ENCODE measurements around the gene GALNTL6. TPM values are rescaled to one million over a fixed set of nuclear protein-coding genes. Genes with fewer than 3 reads are reported as not detected.
A peak's percentile ranks its signal among the peaks of the same experiment; 100 is the strongest.
"Not testable (repeated sequence)": the region's sequence is repeated elsewhere in the genome, so short reads cannot be mapped to it uniquely, and the experiment has no call there.

Gene GALNTL6
- total RNA-seq, 1 experiment from 2014 or later, result not detected

DNA sequence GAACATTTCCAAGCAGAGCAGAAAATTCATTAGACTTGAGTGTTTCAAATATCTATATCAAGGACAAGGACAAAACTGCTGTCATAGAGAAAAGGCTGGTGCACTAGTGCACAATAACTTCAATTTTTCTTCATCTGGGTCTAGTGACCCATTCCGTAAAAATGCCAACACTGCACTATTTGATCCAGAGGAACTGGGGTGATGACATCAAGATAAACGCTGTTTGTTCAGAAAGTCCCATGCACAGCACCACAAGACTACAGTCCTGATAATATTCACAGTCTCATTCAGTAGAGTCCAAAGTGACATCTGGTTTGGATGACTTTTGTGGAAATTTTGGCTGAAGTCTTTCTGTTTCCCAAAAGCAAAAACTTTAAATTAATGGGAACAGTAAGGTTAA is 1051.9 kb downstream of the GALNTL6 start:
- DNase-seq (ENCODE audit: low spot score), result no peak

DNA sequence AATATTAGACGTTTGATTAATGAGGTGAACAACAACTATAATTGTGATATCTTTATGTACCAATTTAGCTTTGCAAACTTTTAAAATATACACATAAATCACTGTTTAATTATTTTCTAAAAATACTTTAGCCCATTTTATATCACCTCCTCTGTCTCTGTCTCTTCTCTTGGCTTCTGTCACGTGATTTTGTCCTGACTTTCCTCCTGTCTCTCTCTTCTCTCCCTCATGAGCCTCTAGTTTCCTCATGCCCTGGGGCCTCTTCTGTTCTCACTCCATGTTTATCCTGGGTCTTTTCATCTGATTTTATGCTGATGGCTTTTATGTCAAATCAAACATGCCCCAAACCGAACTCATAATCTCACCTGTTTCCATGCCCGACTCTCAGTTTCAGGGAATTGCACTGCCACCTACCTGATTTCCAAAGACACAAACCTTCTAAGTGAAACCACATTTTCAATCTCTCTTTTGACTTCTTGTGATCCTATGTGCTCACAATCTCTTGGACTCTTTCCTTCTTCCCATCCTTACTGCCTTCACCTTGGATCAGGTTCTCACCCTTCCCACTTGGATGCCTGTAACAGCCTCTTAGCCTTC is 1052.4 kb downstream of the GALNTL6 start:
- no peak for DNase-seq (ENCODE audit: low spot score)

DNA sequence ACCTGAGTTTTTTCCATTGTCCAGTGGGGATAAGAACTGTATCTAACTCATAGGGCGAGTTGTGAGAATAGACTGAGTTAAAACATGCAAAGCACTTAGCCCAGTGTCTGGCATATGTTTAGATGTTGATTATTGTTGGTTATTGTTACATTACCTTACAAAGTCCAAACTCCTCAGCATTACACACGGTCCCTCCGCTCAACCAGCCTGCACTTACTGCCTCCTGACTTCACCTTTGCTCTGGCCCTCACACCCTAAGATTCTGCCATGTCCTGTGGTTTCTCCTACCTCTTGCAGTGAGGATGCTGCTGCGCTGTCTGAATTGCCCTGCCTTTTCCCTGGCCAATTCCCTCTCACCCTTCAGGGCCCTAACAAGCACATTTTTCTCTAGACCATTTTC is 1053.2 kb downstream of the GALNTL6 start:
- no peak for DNase-seq (ENCODE audit: low spot score)

DNA sequence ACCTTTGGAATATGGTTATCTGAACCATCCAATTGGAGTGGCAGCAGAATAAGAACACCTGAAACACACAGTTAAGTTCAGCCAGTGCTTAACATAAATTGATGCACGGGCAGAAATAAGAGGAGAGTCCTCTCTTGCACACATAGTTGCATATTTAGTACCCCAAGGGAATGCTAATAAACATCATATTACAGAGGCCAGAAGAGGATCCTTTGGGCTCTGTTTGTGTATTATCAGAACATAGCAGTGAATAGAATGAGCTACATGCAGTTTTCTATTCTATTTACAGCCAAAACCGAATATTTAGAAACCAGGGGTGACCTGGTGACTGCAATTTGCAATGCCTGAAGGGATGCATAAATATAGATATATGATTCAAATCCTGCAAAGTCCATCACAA is 1054.6 kb downstream of the GALNTL6 start:
- no peak for DNase-seq (ENCODE audit: low spot score)

DNA sequence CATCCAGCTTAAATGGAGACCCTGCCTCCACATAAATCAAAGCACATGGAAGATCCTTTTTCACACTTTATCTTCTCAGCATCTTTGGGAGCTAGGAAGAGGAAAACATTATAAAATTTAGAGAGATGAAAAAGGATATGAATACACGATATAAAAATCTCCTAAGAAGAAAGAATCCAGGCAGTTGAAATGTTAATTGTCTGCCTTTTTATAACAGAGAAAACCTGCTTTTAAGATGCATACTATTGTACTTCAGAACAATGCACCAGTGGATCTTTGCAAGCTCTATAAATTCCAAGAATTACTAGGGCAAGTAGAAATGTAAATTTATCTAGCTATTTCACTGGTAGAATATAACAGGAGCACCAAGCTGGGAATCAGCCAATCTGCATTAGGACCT is 1055.1 kb downstream of the GALNTL6 start:
- no peak for DNase-seq (ENCODE audit: low spot score)

DNA sequence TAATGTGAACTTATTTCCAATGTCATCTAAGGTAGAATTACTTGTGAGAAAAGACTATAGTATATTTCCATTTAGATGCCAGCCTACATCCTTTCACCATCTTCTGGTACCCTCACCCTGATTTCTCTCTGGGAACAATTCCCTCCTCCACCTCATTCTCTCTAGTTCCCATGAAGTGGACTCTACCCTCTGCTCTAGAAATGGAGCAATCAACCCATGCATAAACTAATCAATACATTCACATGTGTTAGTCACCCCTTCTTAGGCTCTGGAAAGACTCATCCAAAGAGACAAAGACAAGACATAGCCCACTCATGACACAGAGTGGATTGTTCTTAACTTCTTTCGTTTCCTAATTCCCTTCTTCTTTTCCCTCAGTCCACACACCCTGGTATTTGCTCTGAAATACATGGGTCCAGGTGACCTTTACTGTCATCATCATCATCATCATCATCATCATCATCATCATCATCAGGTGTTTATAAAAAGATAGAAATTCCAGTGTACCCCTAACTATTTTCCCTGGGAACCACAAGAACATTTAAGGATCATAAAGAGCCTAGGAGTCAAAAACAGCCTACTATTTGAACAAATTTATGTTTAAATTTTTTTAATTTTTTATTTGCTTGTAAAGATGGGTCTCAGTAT is 1056.5 kb downstream of the GALNTL6 start:
- DNase-seq (ENCODE audit: low spot score), result no peak

DNA sequence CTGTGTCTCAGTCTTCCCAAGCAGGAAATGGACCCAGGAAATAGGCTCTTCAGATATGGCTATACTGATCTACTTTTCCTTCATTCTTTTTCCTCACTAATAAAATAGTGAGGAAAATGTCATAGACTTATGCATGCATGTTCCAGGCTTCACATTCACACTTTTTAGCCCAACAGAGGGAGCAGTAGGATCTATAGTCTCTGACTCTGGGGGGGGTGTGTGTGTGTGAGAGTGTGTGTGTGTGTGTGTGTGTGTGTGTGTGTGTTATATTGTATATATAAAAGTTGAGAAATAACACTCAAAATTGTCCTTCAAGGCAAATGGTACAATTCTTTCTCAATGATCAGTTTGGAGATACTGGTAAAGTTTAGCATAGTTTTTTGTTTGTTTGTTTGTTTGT is 1058.2 kb downstream of the GALNTL6 start:
- DNase-seq (ENCODE audit: low spot score), result no peak

DNA sequence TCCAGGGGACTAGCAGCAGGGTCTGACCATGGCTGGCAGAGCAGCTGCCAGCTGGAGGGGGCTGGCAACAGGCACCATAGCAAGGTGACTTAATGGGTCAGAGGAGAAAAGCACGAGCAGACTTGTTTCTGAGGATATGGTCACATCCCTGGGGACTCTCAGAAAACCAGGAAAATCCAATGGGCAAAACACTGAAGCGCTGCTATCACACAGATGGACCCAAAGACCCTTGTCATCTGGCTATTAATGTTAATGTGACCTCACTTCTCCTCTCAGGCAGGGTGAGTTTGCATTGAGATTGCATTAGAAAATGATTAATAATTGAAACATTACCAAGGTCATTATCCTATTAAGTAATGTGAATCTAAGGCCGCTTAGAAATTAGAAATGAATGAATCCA is 1061.7 kb downstream of the GALNTL6 start:
- no peak for DNase-seq (ENCODE audit: low spot score)

DNA sequence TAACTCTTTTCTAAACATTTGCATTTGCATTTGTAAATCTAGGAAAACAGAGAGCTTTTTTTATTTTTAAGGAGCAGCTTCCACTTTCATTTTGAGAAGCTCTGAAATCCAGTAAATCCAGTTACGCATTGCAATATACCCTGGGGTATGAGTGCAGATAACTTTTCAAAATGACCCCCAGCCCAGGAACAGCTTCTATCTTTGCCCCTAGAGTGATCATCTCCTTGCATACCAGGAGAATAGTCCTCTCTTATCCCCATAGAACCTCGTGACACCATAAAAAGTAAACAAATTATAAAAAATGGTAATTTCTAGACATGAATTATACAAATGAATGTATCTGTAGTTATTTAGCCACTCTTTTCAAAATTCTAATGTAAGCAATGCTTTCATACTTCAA is 1063.2 kb downstream of the GALNTL6 start:
- no peak for DNase-seq (ENCODE audit: low spot score)

DNA sequence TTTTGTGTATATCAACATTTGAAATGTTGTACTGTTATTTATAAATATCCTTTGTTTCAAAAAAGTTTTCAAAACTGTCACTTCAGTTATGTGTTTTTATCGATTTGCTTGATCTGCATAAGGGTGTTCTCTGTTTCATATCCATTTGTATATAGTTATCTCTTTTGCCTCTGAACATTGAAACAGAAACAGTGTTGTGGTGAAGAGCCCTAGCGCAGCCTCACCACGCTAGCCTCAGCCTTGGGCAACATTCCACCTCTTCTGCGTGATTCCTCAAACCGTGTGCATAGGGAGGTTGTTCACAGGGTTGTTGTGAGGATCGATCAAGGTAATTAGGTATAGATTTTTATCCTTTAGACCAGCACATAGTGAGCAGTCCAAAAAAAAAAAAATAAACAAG is 1068.4 kb downstream of the GALNTL6 start:
- DNase-seq (ENCODE audit: low spot score), result no peak

DNA sequence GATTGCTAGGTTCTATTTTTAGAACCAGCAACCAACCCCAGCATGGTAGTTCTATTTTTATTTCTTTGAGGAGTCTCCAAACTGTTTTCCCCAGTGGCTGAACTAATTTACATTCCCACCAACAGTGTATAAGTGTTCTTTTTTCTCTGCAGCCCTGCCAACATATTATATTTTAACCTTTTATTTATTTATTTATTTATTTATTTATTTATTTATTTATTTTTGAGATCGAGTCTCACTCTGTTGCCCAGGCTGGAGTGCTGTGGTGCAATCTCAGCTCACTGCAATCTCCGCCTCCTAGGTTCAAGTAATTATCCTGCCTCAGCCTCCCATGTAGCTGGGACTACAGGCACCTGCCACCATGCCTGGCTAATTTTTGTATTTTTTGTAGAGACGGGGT is 1074.2 kb downstream of the GALNTL6 start:
- not testable (repeated sequence) for DNase-seq (ENCODE audit: low spot score)

DNA sequence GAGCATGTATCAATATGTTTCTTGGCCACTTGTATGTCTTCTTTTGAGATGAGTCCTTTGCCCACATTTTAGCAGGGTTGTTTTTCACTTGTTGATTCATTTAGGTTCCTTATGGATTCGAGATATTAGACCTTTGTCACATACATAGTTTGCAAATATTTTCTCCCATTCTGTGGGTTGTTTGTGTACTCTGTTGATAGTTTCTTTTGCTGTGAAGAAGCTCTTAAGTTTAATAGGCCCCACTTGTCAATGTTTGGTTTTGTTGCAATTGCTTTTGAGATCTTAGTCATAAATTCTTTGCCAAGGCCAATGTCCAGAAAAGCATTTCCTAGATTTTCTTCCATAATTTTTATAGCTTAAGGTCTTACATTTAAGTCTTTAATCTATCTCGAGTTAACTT is 1074.8 kb downstream of the GALNTL6 start:
- no peak for DNase-seq (ENCODE audit: low spot score)

DNA sequence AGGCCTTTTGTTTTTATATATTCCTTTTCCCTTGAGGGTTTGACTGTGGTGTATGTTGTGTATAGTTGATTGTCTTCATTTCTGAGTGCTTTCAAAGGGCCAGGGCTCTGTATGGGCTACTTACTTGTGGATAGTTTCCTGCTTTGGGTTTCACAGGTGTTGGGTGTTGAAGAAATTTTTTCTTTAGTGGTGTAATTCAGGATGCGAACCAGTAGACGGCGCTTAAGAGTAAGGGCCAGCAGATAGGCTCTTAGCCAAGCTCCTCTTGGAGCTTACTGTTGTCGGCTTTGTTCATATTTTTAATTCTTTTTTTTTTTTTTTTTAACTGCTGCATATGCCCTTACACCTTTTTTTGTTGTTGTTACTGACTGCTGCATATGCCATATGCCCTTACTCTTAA is 1079.1 kb downstream of the GALNTL6 start:
- DNase-seq (ENCODE audit: low spot score), result peak; percentile 8

DNA sequence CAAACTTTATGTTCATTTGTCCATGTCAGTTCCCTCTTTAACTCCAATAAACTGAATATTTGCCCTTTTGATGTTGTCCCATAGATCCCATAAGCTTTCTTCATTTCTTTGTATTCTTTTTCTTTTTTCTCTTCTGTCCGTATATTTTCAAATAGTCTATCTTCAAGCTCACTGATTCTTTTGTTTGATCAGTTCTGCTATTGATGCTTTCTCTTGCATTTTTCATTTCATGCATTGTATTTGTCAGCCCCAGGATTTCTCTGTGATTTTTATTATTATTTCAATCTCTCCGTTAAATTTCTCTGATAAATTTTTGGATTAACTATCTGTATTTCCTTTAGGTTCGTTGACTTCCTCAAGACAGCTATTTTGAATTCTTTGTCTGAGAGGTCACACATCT is 1082.5 kb downstream of the GALNTL6 start:
- DNase-seq (ENCODE audit: low spot score), result no peak

DNA sequence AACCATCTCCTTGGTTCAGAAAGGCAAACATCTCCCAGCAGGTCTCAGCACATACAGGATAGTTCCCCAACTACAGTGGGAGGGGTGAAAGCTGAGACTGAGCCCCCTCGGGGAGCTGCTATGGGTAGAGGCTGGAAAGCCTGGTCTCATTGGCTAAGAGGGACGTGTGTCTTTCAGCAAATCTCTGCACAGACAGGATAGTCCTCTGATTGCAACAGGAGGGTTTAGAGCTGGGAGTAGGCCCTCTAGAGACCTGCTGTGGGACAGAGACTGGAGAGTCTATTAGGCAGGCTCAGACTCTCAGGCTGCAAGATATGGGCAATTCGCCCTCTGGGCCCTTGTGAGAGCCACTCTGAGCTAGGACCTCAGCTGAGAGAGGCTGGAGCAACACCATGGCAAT is 1083.8 kb downstream of the GALNTL6 start:
- no peak for DNase-seq (ENCODE audit: low spot score)

DNA sequence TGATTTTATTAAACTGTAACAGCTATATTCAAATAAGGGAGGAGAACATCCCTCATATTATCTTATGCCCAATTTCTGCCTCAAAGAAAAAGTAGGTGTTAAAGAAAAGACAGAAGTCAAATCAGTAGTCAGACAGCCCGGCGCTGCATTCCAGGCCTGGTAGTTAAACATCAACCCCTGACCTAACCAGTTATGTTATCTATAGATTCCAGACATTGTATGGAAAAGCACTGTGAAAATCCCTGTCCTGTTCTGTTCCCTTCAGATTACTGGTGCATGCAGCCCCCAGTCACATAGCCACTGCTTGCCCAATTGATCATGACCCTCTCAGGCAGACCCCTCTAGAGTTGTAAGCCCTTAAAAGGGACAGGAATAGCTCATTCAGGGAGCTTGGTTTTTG is 1085.5 kb downstream of the GALNTL6 start:
- DNase-seq (ENCODE audit: low spot score), result peak; percentile 12

DNA sequence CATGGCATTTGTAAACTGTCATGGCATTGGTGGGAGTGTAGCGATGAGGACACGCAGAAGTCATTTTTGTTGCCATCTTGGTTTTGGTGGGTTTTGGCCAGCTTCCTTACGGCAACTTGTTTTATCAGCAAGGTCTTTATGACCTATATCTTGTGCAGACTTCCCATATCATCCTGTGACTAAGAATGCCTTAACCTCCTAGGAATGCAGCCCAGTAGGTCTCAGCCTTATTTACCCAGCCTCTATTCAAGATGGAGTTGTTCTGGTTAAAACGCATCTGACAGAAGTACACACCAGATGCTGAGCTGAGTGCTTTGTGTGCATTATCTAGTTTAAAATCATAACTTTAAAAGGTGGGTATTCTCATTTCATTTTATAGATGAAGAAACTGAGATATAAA is 1086.7 kb downstream of the GALNTL6 start:
- no peak for DNase-seq (ENCODE audit: low spot score)

DNA sequence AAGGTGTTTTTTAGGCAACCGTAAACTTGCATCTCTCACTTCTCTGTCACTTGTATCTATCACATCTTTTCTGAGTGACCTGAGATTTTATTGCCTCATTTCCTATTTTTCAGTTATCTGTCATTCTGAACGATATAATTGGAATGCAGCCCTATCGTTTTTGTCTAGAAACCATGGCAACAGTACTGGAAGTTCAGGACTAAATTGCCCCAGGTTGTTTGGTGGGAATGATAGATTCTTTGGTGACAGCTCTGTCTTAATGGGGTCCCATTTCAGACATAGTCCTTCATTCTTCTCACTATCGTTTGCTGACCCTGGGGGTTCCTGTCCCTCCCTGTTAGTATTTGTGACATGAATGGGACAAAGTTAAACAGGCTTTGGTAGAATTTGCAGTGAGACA is 1087.7 kb downstream of the GALNTL6 start:
- no peak for DNase-seq (ENCODE audit: low spot score)

DNA sequence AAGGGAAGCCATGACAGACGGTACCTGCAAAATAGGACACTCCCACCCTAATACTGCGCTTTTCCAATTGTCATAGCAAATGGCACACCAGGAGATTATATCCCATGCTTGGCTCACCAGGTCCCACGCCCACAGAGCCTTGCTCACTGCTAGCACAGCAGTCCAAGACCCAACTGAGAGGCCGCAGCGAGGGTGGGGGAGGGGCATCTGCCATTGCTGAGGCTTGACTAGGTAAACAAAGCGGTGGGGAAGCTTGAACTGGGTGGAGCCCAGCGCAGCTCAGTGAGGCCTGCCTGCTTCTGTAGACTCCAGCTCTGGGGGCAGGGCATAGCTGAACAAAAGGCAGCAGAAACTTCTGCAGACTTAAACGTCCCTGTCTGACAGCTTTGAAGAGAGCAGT is 1099.3 kb downstream of the GALNTL6 start:
- not testable (repeated sequence) for DNase-seq (ENCODE audit: low spot score)

DNA sequence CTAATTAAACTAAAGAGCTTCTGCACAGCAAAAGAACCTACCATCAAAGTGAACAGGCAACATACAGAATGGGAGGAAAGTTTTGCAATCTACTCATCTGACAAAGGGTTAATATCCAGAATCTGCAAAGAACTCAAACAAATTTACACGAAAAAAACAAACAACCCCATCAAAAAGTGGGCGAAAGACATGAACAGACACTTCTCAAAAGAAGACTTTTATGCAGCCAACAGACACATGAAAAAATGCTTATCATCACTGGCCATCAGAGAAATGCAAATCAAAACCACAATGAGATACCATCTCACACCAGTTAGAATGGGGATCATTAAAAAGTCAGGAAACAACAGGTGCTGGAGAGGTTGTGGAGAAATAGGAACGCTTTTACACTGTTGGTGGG is 1104.2 kb downstream of the GALNTL6 start:
- not testable (repeated sequence) for DNase-seq (ENCODE audit: low spot score)

DNA sequence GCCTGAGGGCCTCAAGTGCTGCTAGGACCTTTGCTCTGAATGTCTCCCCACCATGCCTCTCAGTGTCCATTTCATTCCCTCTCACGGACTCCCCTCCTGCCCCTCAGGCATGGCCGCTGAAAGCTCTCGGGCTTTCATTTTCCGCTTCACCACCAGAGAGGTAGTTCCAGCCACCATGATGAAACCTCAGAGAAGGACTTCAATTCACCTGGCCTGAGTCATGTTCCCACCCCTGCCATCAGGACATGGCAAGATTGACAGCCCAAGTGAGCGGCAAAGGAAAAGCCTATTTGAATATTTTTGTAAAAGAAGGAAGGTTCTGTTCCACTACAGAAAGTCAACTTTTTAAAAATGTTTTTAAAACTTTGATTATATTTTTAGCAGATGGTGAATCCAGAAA is 1106.1 kb downstream of the GALNTL6 start:
- DNase-seq (ENCODE audit: low spot score), result no peak

DNA sequence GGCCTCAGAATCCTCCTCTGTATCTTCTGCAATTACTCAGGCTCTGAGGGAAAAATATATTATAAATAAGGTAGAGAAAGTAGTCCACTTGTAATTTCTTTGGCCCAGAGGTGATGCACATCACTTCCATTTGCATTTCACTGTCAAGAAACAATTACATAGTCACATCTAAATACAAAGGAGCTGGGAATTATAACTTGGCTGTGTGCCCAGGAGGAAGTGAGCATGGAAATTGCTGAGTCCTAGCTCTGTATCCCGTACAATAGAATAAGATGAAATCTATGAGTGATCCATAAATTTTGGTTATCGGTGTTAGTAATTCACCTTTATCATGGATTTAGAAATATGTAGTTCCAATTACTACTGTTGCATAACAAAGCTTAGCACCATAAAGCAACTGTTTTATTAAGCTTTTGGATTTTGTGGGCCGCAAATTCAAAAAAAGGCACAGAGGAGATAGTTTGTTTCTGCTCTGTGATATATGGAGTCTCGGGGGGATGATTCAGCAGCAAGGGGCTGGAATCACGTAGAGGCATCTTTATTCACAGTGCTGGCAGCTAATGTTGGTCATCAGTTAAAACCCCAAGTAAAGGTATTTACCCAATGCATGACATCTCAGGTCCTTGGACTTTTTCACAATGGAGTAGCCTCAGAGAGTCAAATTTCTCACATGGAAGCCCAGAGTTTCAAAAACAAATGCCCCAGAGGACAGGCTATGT is 1114.1 kb downstream of the GALNTL6 start:
- no peak for DNase-seq (ENCODE audit: low spot score)

DNA sequence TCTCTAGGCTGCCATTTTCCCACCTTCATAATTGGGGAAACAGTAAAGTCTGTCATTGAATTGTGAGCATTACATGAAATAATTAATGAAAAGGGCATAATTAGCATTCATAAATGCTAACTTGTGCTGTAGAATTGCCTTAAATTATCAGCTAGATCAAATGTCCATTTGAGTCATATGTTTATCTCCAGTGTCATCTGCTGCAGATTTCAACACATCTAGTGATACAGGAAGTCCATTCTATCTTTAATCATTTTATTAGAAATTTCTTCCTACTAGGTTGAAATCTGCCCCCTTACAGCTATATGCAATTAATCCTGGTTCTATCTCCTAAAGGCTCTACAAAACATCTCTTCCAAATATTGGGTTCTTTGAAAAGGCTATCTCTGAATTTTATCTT is 1115.1 kb downstream of the GALNTL6 start:
- DNase-seq (ENCODE audit: low spot score), result no peak
